H9 (cell line): ENCODE results near the gene NBEA. TPM values are rescaled to one million over a fixed set of nuclear protein-coding genes. Genes with fewer than 3 reads are reported as not detected.

Source experiments
- DNase-seq: peaks from one replicate; pipeline ENCODE4 v3.0.0-alpha.2; 2017
- H2AFZ ChIP-seq: one replicate; pipeline ENCODE4 v1.6.1; 2013; ENCODE audit warnings: mild to moderate bottlenecking, low read length, control low read depth, moderate library complexity
- H2AK5ac ChIP-seq: 2 replicates; pipeline ENCODE4 v1.6.1; 2013; ENCODE audit warnings: low read length, control low read depth, mixed read lengths; ENCODE audit not compliant: insufficient read length
- H2BK120ac ChIP-seq: one replicate; pipeline ENCODE4 v1.6.1; 2013; ENCODE audit warnings: low read depth, mild to moderate bottlenecking, low read length, control low read depth, inconsistent platforms; ENCODE audit not compliant: poor library complexity, severe bottlenecking
- H2BK12ac ChIP-seq: 2 replicates; pipeline ENCODE4 v1.6.1; 2013; ENCODE audit warnings: low read length, control low read depth, mixed read lengths, low read depth; ENCODE audit not compliant: insufficient read length
- H2BK15ac ChIP-seq: 2 replicates; pipeline ENCODE4 v1.6.1; 2013; ENCODE audit warnings: low read depth, low read length, control low read depth
- H2BK20ac ChIP-seq: one replicate; pipeline ENCODE4 v1.6.1; 2013; ENCODE audit warnings: low read depth, mild to moderate bottlenecking, low read length, control low read depth, inconsistent platforms; ENCODE audit not compliant: poor library complexity, severe bottlenecking
- H2BK5ac ChIP-seq: 2 replicates; pipeline ENCODE4 v1.6.1; 2013; ENCODE audit warnings: low read length, control low read depth, mixed read lengths; ENCODE audit not compliant: insufficient read length
- H3K14ac ChIP-seq: 2 replicates; pipeline ENCODE4 v1.6.1; 2013; ENCODE audit warnings: low read length, control low read depth; ENCODE audit not compliant: insufficient read depth
- H3K18ac ChIP-seq: 2 replicates; pipeline ENCODE4 v1.6.1; 2013; ENCODE audit warnings: low read depth, mild to moderate bottlenecking, mixed read lengths, low read length, control low read depth; ENCODE audit not compliant: insufficient read length
- H3K23ac ChIP-seq: 2 replicates; pipeline ENCODE4 v1.6.1; 2013; ENCODE audit warnings: low read length, control low read depth, mixed read lengths, low read depth; ENCODE audit not compliant: insufficient read length
- H3K23me2 ChIP-seq: 2 replicates; pipeline ENCODE4 v1.6.1; 2013; ENCODE audit warnings: low read depth, mild to moderate bottlenecking, mixed read lengths, low read length, control low read depth; ENCODE audit not compliant: insufficient read length, poor library complexity, severe bottlenecking
- H3K27ac ChIP-seq: 2 replicates; pipeline ENCODE4 v1.5.1; 2013; ENCODE audit warnings: low read length, control low read depth, mixed read lengths, low read depth; ENCODE audit not compliant: insufficient read length
- H3K27me3 ChIP-seq: 2 replicates; pipeline ENCODE4 v1.6.1; 2013; ENCODE audit warnings: low read length, control low read depth, inconsistent platforms; ENCODE audit not compliant: insufficient read depth
- H3K4ac ChIP-seq: 2 replicates; pipeline ENCODE4 v1.6.1; 2013; ENCODE audit warnings: low read depth, mild to moderate bottlenecking, control low read depth, inconsistent platforms, low read length, moderate library complexity
- H3K4me1 ChIP-seq: 2 replicates; pipeline ENCODE4 v1.6.1; 2013; ENCODE audit warnings: low read length, control low read depth, inconsistent platforms; ENCODE audit not compliant: insufficient read depth
- H3K4me2 ChIP-seq: 2 replicates; pipeline ENCODE4 v1.6.1; 2013; ENCODE audit warnings: low read length, control low read depth, mixed read lengths; ENCODE audit not compliant: insufficient read length, insufficient read depth
- H3K56ac ChIP-seq: 2 replicates; pipeline ENCODE4 v1.6.1; 2013; ENCODE audit warnings: low read depth, mild to moderate bottlenecking, mixed read lengths, low read length, control low read depth; ENCODE audit not compliant: insufficient read length
- H3K79me1 ChIP-seq: 2 replicates; pipeline ENCODE4 v1.6.1; 2013; ENCODE audit warnings: low read depth, mild to moderate bottlenecking, moderate library complexity, low read length, control low read depth, inconsistent platforms; ENCODE audit not compliant: insufficient read depth, poor library complexity, severe bottlenecking
- H3K79me2 ChIP-seq: 2 replicates; pipeline ENCODE4 v1.6.1; 2013; ENCODE audit warnings: low read length, control low read depth, inconsistent platforms; ENCODE audit not compliant: insufficient read depth
- H3K9ac ChIP-seq: 2 replicates; pipeline ENCODE4 v1.6.1; 2013; ENCODE audit warnings: low read length, control low read depth, mixed read lengths; ENCODE audit not compliant: insufficient read length; ENCODE audit errors: extremely low read depth
- H3K9me3 ChIP-seq: one replicate; pipeline ENCODE4 v1.6.1; 2013; ENCODE audit warnings: low read depth, low read length, inconsistent platforms; ENCODE audit not compliant: control insufficient read depth
- H3T11ph ChIP-seq: one replicate; pipeline ENCODE4 v1.6.1; 2013; ENCODE audit warnings: mild to moderate bottlenecking, low read length, control low read depth, inconsistent platforms
- H4K20me1 ChIP-seq: one replicate; pipeline ENCODE4 v1.6.1; 2013; ENCODE audit not compliant: control insufficient read depth, insufficient read length, insufficient read depth
- H4K5ac ChIP-seq: 2 replicates; pipeline ENCODE4 v1.6.1; 2013; ENCODE audit warnings: low read depth, mild to moderate bottlenecking, mixed read lengths, low read length, control low read depth; ENCODE audit not compliant: insufficient read length
- H4K8ac ChIP-seq: replicated peaks from 2 replicates; pipeline ENCODE4 v1.6.1; 2013; ENCODE audit warnings: low read length, control low read depth, mixed read lengths, low read depth; ENCODE audit not compliant: insufficient read length
- H4K91ac ChIP-seq: 2 replicates; pipeline ENCODE4 v1.6.1; 2013; ENCODE audit warnings: low read depth, mild to moderate bottlenecking, moderate library complexity, mixed read lengths, low read length, control low read depth; ENCODE audit not compliant: insufficient read length
- H3K27ac Mint-ChIP-seq, 3 experiments: 2 replicates in 2 of 3; 3 replicates in 1 of 3; pipeline ENCODE4 v1.8.0; 2020 to 2021; ENCODE audit warnings: mixed read lengths in 3 of 3, mild to moderate bottlenecking in 1 of 3, moderate library complexity in 1 of 3
- H3K27me3 Mint-ChIP-seq: 2 replicates; pipeline ENCODE4 v1.8.0; 2021; ENCODE audit warnings: low read depth, mild to moderate bottlenecking, moderate library complexity, mixed read lengths
- H3K36me3 Mint-ChIP-seq, 3 experiments: 2 replicates in 2 of 3; 3 replicates in 1 of 3; pipeline ENCODE4 v1.8.0; 2020 to 2021; ENCODE audit warnings: low read depth in 3 of 3, mixed read lengths in 3 of 3; ENCODE audit not compliant: insufficient read depth in 1 of 3
- H3K4me1 Mint-ChIP-seq, 2 experiments: 2 replicates each; pipeline ENCODE4 v1.8.0; 2020; ENCODE audit warnings: mixed read lengths in 2 of 2
- H3K4me3 Mint-ChIP-seq, 2 experiments: 2 replicates in 1 of 2; 3 replicates in 1 of 2; pipeline ENCODE4 v1.8.0; 2020 to 2021; ENCODE audit warnings: mild to moderate bottlenecking in 2 of 2, mixed read lengths in 2 of 2, moderate library complexity in 1 of 2
- H3K9me3 Mint-ChIP-seq, 2 experiments: 2 replicates in 1 of 2; 3 replicates in 1 of 2; pipeline ENCODE4 v1.8.0; 2020; ENCODE audit warnings: mild to moderate bottlenecking in 2 of 2, mixed read lengths in 2 of 2, moderate library complexity in 1 of 2
- WGBS: extraction: QIAGEN DNeasy Blood & Tissue Kit; methylation state at CpG from one replicate; pipeline ENCODE4 v1.1.7; 2013; ENCODE audit warnings: missing lambda C conversion rate, low lambda C conversion rate, mixed read lengths; ENCODE audit not compliant: insufficient read length; ENCODE audit errors: extremely low coverage; 5-methylcytosine and 5-hydroxymethylcytosine counted together
- total RNA-seq: library from RNA; stranded (reverse); gene quantifications from 2 replicates; pipeline ENCODE4 v1.2.1, GENCODE V29; 2021
- TF ChIP-seq, protein P1 (sequence below): fragments of 200-600 bp; sonication (generic); conservative IDR thresholded peaks from 3 replicates; pipeline ENCODE4 v1.8.0; 2021; ENCODE audit warnings: antibody characterized with exemption, mild to moderate bottlenecking

Gene NBEA
- total RNA-seq, 1 experiment from 2014 or later, result 17.3 TPM

DNA sequence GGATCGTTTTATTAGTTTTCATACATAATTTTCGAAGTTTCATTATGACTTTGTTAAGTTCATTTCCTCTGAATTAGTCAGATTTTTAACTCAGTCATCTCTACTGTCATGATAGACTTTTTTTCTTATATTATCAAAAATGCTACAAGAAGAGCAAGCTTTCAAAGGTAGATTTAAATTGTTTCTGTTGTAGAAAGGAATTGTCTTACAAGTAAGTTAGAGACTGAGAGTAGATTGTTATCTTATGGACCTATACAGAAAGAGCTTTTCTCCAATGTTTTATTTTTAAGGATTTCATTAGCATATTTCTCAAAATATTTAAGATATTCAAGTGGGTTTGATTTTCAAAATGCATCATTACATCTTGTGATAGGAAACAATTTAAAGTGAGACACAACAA, 531.7 kb downstream of the NBEA start:
- Mint-ChIP-seq H3K9me3 (no peaks in the 10 kb centered on the region; a peak in 1 of 5 replicates), H3K27ac (no peak overlapping the region), H3K4me3 (no peak overlapping the region), H3K36me3 (peaks cover 0 to 3% (median 0%) of the 10 kb centered on the region in 3 experiments; a peak in 2 of 7 replicates), H3K4me1 (peaks cover 57 to 68% of the 10 kb centered on the region in 2 experiments), H3K27me3 (peaks cover 98% of the 10 kb centered on the region)
- Histone ChIP-seq H3T11ph (no peak overlapping the region), H3K79me2 (no peaks in the 10 kb centered on the region), H4K5ac (no peak overlapping the region), H2BK5ac (no peak overlapping the region), H3K14ac (no peak overlapping the region), H2BK120ac (no peak overlapping the region), H3K4me1 (peaks cover 2% of the 10 kb centered on the region; the same call in 1 of the 2 replicates), H3K56ac (no peak overlapping the region), H2BK12ac (no peak overlapping the region), H2BK20ac (no peak overlapping the region), H3K79me1 (no peaks in the 10 kb centered on the region), H3K27ac (no peak overlapping the region), H3K23me2 (peaks cover 35% of the 10 kb centered on the region), H4K8ac (no peak overlapping the region), H4K91ac (no peak overlapping the region), H3K4me2 (no peak overlapping the region), H2AK5ac (no peak overlapping the region), H3K9me3 (no peaks in the 10 kb centered on the region), H3K18ac (no peak overlapping the region), H2AFZ (no peak overlapping the region), H3K4ac (no peak overlapping the region), H2BK15ac (no peak overlapping the region), H3K27me3 (peaks cover 61% of the 10 kb centered on the region), H4K20me1 (no peaks in the 10 kb centered on the region), H3K9ac (no peak overlapping the region), H3K23ac (no peak overlapping the region)
- WGBS, result no CpG with 5 or more reads among the region's 2 CpGs
- DNase-seq, result no peak
- TF ChIP-seq, protein P1, sequence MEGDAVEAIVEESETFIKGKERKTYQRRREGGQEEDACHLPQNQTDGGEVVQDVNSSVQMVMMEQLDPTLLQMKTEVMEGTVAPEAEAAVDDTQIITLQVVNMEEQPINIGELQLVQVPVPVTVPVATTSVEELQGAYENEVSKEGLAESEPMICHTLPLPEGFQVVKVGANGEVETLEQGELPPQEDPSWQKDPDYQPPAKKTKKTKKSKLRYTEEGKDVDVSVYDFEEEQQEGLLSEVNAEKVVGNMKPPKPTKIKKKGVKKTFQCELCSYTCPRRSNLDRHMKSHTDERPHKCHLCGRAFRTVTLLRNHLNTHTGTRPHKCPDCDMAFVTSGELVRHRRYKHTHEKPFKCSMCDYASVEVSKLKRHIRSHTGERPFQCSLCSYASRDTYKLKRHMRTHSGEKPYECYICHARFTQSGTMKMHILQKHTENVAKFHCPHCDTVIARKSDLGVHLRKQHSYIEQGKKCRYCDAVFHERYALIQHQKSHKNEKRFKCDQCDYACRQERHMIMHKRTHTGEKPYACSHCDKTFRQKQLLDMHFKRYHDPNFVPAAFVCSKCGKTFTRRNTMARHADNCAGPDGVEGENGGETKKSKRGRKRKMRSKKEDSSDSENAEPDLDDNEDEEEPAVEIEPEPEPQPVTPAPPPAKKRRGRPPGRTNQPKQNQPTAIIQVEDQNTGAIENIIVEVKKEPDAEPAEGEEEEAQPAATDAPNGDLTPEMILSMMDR, result no peak
